ENCODE data around the gene GAP43.

GAP43 gene

GRCh38 chr3:115628075-115628412 lies 4.7 kb downstream of the GAP43 start:
- H3K4me3 ChIP-seq (ENCODE audit: low read depth, low read length), result no peak overlapping the region
- no peak for DNase-seq (ENCODE audit: low read depth)
- TF ChIP-seq MYC (IDR thresholded peaks at IDR 0.05; ENCODE audit: low read depth, low read length) (no peak), POLR2A (IDR thresholded peaks at IDR 0.05; ENCODE audit: extremely low read depth, insufficient read length) (no peak)
- TF ChIP-seq, protein P1, sequence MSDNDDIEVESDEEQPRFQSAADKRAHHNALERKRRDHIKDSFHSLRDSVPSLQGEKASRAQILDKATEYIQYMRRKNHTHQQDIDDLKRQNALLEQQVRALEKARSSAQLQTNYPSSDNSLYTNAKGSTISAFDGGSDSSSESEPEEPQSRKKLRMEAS (IDR thresholded peaks at IDR 0.05; ENCODE audit: low read depth, low read length), result no peak
- TF ChIP-seq, protein P2, sequence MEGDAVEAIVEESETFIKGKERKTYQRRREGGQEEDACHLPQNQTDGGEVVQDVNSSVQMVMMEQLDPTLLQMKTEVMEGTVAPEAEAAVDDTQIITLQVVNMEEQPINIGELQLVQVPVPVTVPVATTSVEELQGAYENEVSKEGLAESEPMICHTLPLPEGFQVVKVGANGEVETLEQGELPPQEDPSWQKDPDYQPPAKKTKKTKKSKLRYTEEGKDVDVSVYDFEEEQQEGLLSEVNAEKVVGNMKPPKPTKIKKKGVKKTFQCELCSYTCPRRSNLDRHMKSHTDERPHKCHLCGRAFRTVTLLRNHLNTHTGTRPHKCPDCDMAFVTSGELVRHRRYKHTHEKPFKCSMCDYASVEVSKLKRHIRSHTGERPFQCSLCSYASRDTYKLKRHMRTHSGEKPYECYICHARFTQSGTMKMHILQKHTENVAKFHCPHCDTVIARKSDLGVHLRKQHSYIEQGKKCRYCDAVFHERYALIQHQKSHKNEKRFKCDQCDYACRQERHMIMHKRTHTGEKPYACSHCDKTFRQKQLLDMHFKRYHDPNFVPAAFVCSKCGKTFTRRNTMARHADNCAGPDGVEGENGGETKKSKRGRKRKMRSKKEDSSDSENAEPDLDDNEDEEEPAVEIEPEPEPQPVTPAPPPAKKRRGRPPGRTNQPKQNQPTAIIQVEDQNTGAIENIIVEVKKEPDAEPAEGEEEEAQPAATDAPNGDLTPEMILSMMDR (IDR thresholded peaks at IDR 0.05; ENCODE audit: low read depth, low read length), result no peak

DNA sequence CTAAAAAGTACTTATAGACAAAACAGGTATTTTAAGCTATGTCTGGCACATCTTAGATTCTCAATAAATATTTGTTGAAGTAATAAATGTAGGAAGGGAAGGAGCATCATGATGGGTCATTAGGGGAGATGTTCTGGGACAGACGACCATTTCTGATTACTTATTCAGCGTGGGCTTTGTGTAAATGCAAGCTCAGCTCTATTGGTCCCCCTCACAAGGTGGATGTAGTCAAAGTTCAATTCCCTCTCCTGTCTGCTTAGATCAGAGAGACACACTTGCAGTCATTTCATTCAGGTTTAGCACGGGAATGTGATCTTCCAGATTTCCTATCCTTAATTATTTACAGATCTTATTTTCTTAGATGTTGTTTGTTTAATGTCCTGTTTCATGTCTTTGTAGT lies 7.5 kb downstream of the GAP43 start:
- no peak for DNase-seq (ENCODE audit: low read depth)
- no peak overlapping the region for H3K4me3 ChIP-seq (ENCODE audit: low read depth, low read length)
- TF ChIP-seq POLR2A (IDR thresholded peaks at IDR 0.05; ENCODE audit: extremely low read depth, insufficient read length) (no peak), MYC (IDR thresholded peaks at IDR 0.05; ENCODE audit: low read depth, low read length) (no peak)
- TF ChIP-seq, protein P1 (IDR thresholded peaks at IDR 0.05; ENCODE audit: low read depth, low read length), result no peak
- TF ChIP-seq, protein P2 (IDR thresholded peaks at IDR 0.05; ENCODE audit: low read depth, low read length), result no peak

GRCh38 chr3:115632026-115632425 lies 8.7 kb downstream of the GAP43 start:
- no peak for TF ChIP-seq MYC (IDR thresholded peaks at IDR 0.05; ENCODE audit: low read depth, low read length)
- TF ChIP-seq, protein P2 (IDR thresholded peaks at IDR 0.05; ENCODE audit: low read depth, low read length), result no peak
- TF ChIP-seq POLR2A (IDR thresholded peaks at IDR 0.05; ENCODE audit: extremely low read depth, insufficient read length), result no peak
- TF ChIP-seq, protein P1 (IDR thresholded peaks at IDR 0.05; ENCODE audit: low read depth, low read length), result no peak
- no peak overlapping the region for H3K4me3 ChIP-seq (ENCODE audit: low read depth, low read length)
- no peak for DNase-seq (ENCODE audit: low read depth)

DNA sequence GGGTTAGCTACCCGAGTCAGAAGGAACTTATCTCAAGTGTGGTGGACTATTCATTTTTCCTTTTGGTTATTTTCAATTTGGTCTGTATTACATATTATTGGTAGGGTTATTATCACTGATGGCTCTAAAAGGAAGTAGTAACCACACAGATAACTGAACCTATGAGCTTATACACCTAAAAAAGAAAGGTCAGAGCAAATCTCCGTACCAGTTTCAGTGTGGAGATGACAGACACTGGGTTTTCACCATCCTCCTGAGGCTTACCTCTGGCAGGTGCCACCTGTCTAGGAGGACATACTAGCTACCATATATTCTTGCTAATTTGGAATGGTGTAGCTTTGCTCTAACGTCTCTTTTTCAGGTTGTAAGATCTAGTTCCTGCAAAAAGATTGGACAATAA lies 10.2 kb downstream of the GAP43 start:
- DNase-seq (ENCODE audit: low read depth), result no peak
- TF ChIP-seq MYC (IDR thresholded peaks at IDR 0.05; ENCODE audit: low read depth, low read length), result no peak
- TF ChIP-seq, protein P1 (IDR thresholded peaks at IDR 0.05; ENCODE audit: low read depth, low read length), result no peak
- no peak for TF ChIP-seq POLR2A (IDR thresholded peaks at IDR 0.05; ENCODE audit: extremely low read depth, insufficient read length)
- TF ChIP-seq, protein P2 (IDR thresholded peaks at IDR 0.05; ENCODE audit: low read depth, low read length), result no peak
- H3K4me3 ChIP-seq (ENCODE audit: low read depth, low read length), result no peak overlapping the region

GRCh38 chr3:115634052-115634451 lies 10.7 kb downstream of the GAP43 start:
- H3K4me3 ChIP-seq (ENCODE audit: low read depth, low read length), result no peak overlapping the region
- TF ChIP-seq POLR2A (IDR thresholded peaks at IDR 0.05; ENCODE audit: extremely low read depth, insufficient read length), result no peak
- DNase-seq (ENCODE audit: low read depth), result no peak

DNA sequence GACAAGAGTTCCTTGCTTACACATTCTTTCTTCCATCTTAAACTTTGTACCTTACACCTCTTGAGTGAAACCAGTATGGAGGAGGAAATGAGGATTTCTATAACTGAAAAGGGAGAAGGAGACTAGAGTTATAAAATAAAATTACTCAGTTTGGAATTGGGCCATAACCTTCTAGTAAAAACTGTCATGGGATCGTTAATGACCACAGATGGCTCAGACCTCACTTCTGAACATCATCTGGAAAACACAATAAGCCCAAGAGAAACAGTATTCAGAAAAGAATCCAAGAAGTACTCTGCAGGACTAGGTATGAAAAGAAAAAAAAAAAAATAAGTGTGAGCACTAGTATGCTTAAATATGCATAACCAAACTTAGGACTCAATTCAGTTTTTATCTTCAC lies 12.1 kb downstream of the GAP43 start:
- no peak for DNase-seq (ENCODE audit: low read depth)
- TF ChIP-seq MYC (IDR thresholded peaks at IDR 0.05; ENCODE audit: low read depth, low read length), result no peak
- TF ChIP-seq, protein P2 (IDR thresholded peaks at IDR 0.05; ENCODE audit: low read depth, low read length), result no peak
- no peak for TF ChIP-seq POLR2A (IDR thresholded peaks at IDR 0.05; ENCODE audit: extremely low read depth, insufficient read length)
- TF ChIP-seq, protein P1 (IDR thresholded peaks at IDR 0.05; ENCODE audit: low read depth, low read length), result no peak
- H3K4me3 ChIP-seq (ENCODE audit: low read depth, low read length), result no peak overlapping the region
